Suprapubic skin (tissue), 4 donors: ENCODE measurements around the gene CCR3. TPM values are rescaled to one million over a fixed set of nuclear protein-coding genes. Genes with fewer than 3 reads are reported as not detected.

Experiments
- DNase-seq, 2 donors: peaks; one replicate each; pipeline ENCODE4 v3.0.0-alpha.2; 2019; ENCODE audit warnings: low spot score in 2 of 2
- H3K27ac ChIP-seq: fragments of 200-600 bp; sonication (generic); one replicate; pipeline ENCODE4 v1.5.1; 2019
- H3K27me3 ChIP-seq: fragments of 200-600 bp; sonication (generic); one replicate; pipeline ENCODE4 v1.5.1; 2019
- H3K36me3 ChIP-seq: fragments of 200-600 bp; sonication (generic); one replicate; pipeline ENCODE4 v1.5.1; 2019
- H3K4me1 ChIP-seq: fragments of 200-600 bp; sonication (generic); one replicate; pipeline ENCODE4 v1.5.1; 2019
- H3K4me3 ChIP-seq: fragments of 200-600 bp; sonication (generic); one replicate; pipeline ENCODE4 v1.5.1; 2019; ENCODE audit warnings: mild to moderate bottlenecking
- H3K9me3 ChIP-seq: fragments of 200-600 bp; sonication (generic); one replicate; pipeline ENCODE4 v1.5.1; 2019
- EP300 ChIP-seq: sonication (generic); formaldehyde crosslinking; IDR thresholded peaks from one replicate; pipeline ENCODE4 v1.6.1; 2017; ENCODE audit warnings: antibody characterized with exemption
- POLR2A ChIP-seq, 2 donors: fragments of 450-650 bp; IDR thresholded peaks; one replicate each; pipeline ENCODE4 v1.6.1; 2017; ENCODE audit warnings: antibody characterized with exemption in 2 of 2, mild to moderate bottlenecking in 2 of 2, moderate library complexity in 2 of 2
- POLR2AphosphoS5 ChIP-seq, 3 donors: sonication (generic); formaldehyde crosslinking; IDR thresholded peaks; one replicate each; pipeline ENCODE4 v1.6.1; 2017; ENCODE audit warnings: antibody characterized with exemption in 3 of 3
- WGBS: methylation state at CpG from one replicate; pipeline ENCODE4 v1.1.5; 2018; 5-methylcytosine and 5-hydroxymethylcytosine counted together
- total RNA-seq, 4 donors: library from RNA; depleted of rRNA; stranded (reverse); fragments of >200 nt; gene quantifications; one replicate each; pipeline ENCODE4 v1.1.0, GENCODE V29; 2016
- TF ChIP-seq, protein P1 (sequence below), 2 donors: fragments of 200-600 bp in 1 of 2; fragments of 450-650 bp in 1 of 2; sonication (generic) in 1 of 2; IDR thresholded peaks; one replicate each; pipeline ENCODE4 v1.5.1; 2016 to 2019; ENCODE audit warnings: antibody characterized with exemption in 2 of 2, mild to moderate bottlenecking in 1 of 2, moderate library complexity in 1 of 2

Gene CCR3
- total RNA-seq, 4 donors from 2014 or later: 1.5 to 6.3 (median 1.9) TPM; not detected in 1

DNA sequence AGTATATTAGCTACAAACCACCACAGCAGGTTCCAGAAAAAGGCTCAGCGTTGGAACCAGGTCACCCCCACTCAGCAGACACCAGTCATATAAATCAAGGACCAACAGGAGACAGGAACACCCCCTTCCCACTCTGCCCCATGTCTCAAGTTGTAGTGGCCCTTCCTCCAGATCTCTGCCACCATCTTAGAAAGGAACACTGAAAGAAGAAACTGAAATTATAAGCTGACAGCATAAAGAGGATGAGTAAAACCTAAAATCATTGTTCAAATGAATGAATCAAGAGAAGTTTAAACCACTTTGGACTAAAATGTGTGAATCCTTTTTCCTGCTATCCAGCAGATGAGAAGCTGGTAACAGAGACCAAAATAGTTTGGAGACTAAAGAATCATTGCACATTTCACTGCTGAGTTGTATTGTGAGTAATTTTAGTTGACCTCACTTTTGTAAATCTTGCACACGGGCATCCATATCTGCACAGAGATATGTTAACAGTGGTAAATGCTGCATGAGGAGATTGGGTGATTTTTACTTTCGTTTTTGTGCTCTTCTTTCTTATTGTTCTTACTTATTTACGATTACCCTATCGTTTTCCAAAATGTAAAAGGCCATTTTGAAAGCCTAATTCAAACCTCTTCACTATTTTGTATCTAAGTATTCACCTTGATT lies 19.8 kb downstream of the CCR3 start:
- WGBS: 75% methylated on average over 5 of the region's 5 CpGs
- no peak for DNase-seq
- no peaks in the 10 kb centered on the region for H3K4me1 ChIP-seq
- no peaks in the 10 kb centered on the region for H3K9me3 ChIP-seq
- H3K27ac ChIP-seq: no peak overlapping the region
- no peak for TF ChIP-seq POLR2A (IDR thresholded peaks at IDR 0.05)
- no peaks in the 10 kb centered on the region for H3K27me3 ChIP-seq
- H3K36me3 ChIP-seq: no peaks in the 10 kb centered on the region
- H3K4me3 ChIP-seq: no peak overlapping the region

DNA sequence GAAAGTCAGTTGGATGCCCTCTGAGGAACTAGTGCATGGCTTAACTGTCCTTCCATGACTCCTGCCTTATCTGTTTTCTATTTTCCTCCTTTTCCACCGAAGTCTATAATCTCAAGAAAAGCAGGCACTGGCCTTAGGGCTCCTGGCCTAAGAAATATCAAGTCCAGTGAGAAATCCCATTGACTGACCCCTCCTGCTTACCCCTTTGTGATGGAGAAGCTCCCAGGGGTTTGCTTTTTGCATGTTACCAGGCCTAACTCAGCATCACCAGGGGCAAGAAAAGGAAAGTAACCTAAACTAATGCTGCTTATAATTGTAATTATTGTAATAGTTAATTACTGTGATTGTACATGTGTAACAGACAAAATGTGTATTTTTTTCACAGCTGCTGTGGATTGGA lies 21.7 kb downstream of the CCR3 start:
- Histone ChIP-seq H3K9me3 (no peaks in the 10 kb centered on the region), H3K27me3 (no peaks in the 10 kb centered on the region), H3K36me3 (no peaks in the 10 kb centered on the region), H3K4me3 (no peak overlapping the region), H3K27ac (no peak overlapping the region), H3K4me1 (no peaks in the 10 kb centered on the region)
- DNase-seq: no peak
- TF ChIP-seq POLR2A (IDR thresholded peaks at IDR 0.05) (no peak), POLR2AphosphoS5 (IDR thresholded peaks at IDR 0.05) (no peak), EP300 (no peak)
- TF ChIP-seq, protein P1, sequence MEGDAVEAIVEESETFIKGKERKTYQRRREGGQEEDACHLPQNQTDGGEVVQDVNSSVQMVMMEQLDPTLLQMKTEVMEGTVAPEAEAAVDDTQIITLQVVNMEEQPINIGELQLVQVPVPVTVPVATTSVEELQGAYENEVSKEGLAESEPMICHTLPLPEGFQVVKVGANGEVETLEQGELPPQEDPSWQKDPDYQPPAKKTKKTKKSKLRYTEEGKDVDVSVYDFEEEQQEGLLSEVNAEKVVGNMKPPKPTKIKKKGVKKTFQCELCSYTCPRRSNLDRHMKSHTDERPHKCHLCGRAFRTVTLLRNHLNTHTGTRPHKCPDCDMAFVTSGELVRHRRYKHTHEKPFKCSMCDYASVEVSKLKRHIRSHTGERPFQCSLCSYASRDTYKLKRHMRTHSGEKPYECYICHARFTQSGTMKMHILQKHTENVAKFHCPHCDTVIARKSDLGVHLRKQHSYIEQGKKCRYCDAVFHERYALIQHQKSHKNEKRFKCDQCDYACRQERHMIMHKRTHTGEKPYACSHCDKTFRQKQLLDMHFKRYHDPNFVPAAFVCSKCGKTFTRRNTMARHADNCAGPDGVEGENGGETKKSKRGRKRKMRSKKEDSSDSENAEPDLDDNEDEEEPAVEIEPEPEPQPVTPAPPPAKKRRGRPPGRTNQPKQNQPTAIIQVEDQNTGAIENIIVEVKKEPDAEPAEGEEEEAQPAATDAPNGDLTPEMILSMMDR (IDR thresholded peaks at IDR 0.05): no peak
- WGBS: 70% methylated on average over 1 of the region's 1 CpG

DNA sequence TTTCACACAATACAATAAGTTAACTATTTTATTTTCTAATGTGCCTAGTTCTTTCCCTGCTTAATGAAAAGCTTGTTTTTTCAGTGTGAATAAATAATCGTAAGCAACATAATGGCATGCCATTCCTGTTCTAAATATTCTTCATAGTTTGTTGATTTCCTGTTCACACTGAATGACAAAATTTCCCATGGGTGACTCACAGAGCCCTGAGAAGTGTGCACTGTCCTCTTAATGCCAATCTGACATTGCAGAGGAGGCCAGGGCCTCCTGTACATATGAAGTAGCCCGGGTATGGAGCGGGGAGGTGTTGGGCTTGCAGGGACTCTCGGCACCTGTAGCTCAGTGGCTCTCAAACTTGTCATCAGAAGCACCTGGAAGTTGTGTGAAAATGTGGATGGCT lies 24.3 kb downstream of the CCR3 start:
- TF ChIP-seq POLR2AphosphoS5 (IDR thresholded peaks at IDR 0.05) (no peak), POLR2A (IDR thresholded peaks at IDR 0.05) (no peak), EP300 (no peak)
- TF ChIP-seq, protein P1 (IDR thresholded peaks at IDR 0.05): no peak
- H3K4me3 ChIP-seq: no peak overlapping the region
- H3K4me1 ChIP-seq: no peaks in the 10 kb centered on the region
- no peak overlapping the region for H3K27ac ChIP-seq
- DNase-seq: no peak
- H3K9me3 ChIP-seq: no peaks in the 10 kb centered on the region
- H3K36me3 ChIP-seq: no peaks in the 10 kb centered on the region
- whole genome bisulfite sequencing: 94% methylated on average over 4 of the region's 4 CpGs
- H3K27me3 ChIP-seq: peaks cover 4% of the 10 kb centered on the region

DNA sequence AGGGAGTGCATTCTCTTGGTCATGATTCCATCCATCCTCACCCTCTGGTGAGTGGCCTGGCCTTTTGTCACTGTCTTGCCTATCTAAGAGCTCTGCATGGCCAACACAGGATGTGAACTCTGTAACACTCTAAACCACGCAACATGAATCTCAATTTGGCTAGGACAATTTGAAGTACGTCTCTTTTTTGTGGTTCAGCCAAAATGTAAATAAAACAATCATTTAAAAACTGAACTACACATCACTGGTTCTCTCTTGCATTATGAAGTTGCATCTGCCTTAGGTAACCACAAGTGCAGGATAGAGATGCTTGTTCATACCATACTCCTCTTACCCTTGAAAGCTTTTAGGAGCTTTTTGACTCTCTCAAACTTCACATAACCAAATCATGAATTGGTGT lies 27.3 kb downstream of the CCR3 start:
- TF ChIP-seq, protein P1 (IDR thresholded peaks at IDR 0.05): no peak
- TF ChIP-seq EP300: no peak
- no peak for TF ChIP-seq POLR2AphosphoS5 (IDR thresholded peaks at IDR 0.05)
- no peak for DNase-seq
- H3K27me3 ChIP-seq: peaks cover 4% of the 10 kb centered on the region
- H3K4me3 ChIP-seq: no peak overlapping the region
- no peaks in the 10 kb centered on the region for H3K36me3 ChIP-seq
- no peaks in the 10 kb centered on the region for H3K4me1 ChIP-seq
- H3K27ac ChIP-seq: no peak overlapping the region
- no peaks in the 10 kb centered on the region for H3K9me3 ChIP-seq
- WGBS: 83% methylated on average over 2 of the region's 2 CpGs

DNA sequence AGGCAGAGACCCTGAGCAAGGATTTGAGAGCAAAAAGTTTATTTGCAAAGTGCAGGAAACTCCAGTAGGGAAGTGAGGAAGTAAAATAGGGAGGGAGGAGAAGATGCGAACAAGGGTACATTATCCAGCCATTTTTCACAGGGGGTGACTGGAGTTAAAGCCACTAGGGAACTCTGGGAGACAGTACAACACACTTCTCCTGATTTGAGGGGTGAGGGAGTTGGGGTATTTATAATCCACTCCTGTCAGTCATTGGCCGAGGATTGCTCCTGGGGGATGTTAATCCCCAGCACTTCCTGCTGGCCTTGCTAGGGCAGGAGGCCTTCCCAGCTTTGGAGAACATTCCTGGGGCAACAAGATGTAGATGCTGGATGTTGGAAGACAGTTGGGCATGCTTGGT lies 28.2 kb downstream of the CCR3 start:
- no peaks in the 10 kb centered on the region for H3K4me1 ChIP-seq
- no peak overlapping the region for H3K27ac ChIP-seq

More for the DNA sequence above, 28.2 kb downstream of the CCR3 start:
- Histone ChIP-seq H3K36me3 (no peaks in the 10 kb centered on the region), H3K9me3 (no peaks in the 10 kb centered on the region), H3K4me3 (no peak overlapping the region), H3K27me3 (peaks cover 4% of the 10 kb centered on the region)
- TF ChIP-seq, protein P1 (IDR thresholded peaks at IDR 0.05): no peak
- TF ChIP-seq EP300: no peak
- TF ChIP-seq POLR2AphosphoS5 (IDR thresholded peaks at IDR 0.05): no peak
- TF ChIP-seq POLR2A (IDR thresholded peaks at IDR 0.05): no peak
- whole genome bisulfite sequencing: 87% methylated on average over 2 of the region's 2 CpGs
- no peak for DNase-seq
